Endodermal cell (in vitro differentiated cells): ENCODE measurements around the gene FAM210A. TPM values are rescaled to one million over a fixed set of nuclear protein-coding genes. Genes with fewer than 3 reads are reported as not detected.

Experiments used
- DNase-seq: peaks from one replicate; pipeline ENCODE4 v3.0.0-alpha.2; 2017
- H3K27ac ChIP-seq: 2 replicates; pipeline ENCODE4 v1.5.1; 2013; ENCODE audit warnings: mild to moderate bottlenecking, low read depth, low read length, moderate library complexity
- H3K27me3 ChIP-seq: 2 replicates; pipeline ENCODE4 v1.6.1; 2013; ENCODE audit warnings: mild to moderate bottlenecking, low read length, moderate library complexity; ENCODE audit not compliant: insufficient read depth, control insufficient read depth, poor library complexity, severe bottlenecking
- H3K36me3 ChIP-seq: 2 replicates; pipeline ENCODE4 v1.7.0; 2013; ENCODE audit warnings: mild to moderate bottlenecking, low read length, moderate library complexity; ENCODE audit not compliant: control insufficient read depth, insufficient read depth
- H3K4me1 ChIP-seq: one replicate; pipeline ENCODE4 v1.7.0; 2013; ENCODE audit warnings: low read length; ENCODE audit not compliant: control insufficient read depth, insufficient read depth
- H3K4me3 ChIP-seq: 2 replicates; pipeline ENCODE4 v1.5.1; 2013; ENCODE audit warnings: mild to moderate bottlenecking, low read length, moderate library complexity
- H3K9ac ChIP-seq: 2 replicates; pipeline ENCODE4 v1.6.1; 2013; ENCODE audit warnings: mild to moderate bottlenecking, low read length, moderate library complexity; ENCODE audit not compliant: poor library complexity, severe bottlenecking; ENCODE audit errors: extremely low read depth
- H3K9me3 ChIP-seq: 2 replicates; pipeline ENCODE4 v1.6.1; 2013; ENCODE audit warnings: mild to moderate bottlenecking, low read length, moderate library complexity; ENCODE audit not compliant: control insufficient read depth
- H3K27ac Mint-ChIP-seq: 2 replicates; pipeline ENCODE4 v1.8.0; 2020; ENCODE audit warnings: mixed read lengths
- H3K27me3 Mint-ChIP-seq: 2 replicates; pipeline ENCODE4 v1.8.0; 2021; ENCODE audit warnings: mild to moderate bottlenecking, mixed read lengths; ENCODE audit not compliant: insufficient read depth
- H3K36me3 Mint-ChIP-seq: 2 replicates; pipeline ENCODE4 v1.8.0; 2020; ENCODE audit warnings: low read depth, mixed read lengths
- H3K4me1 Mint-ChIP-seq: 2 replicates; pipeline ENCODE4 v1.8.0; 2020; ENCODE audit warnings: mixed read lengths
- H3K4me3 Mint-ChIP-seq: 2 replicates; pipeline ENCODE4 v1.8.0; 2020; ENCODE audit warnings: mild to moderate bottlenecking, moderate library complexity, mixed read lengths
- H3K9me3 Mint-ChIP-seq: 2 replicates; pipeline ENCODE4 v1.8.0; 2020; ENCODE audit warnings: mild to moderate bottlenecking, mixed read lengths
- WGBS, 2 experiments: methylation state at CpG; one replicate each; pipeline versions ENCODE4 v1.1.5 to v1.1.7; 2013; ENCODE audit warnings: missing lambda C conversion rate in 2 of 2, mixed read lengths in 1 of 2; ENCODE audit not compliant: insufficient coverage in 1 of 2, insufficient read length in 1 of 2; 5-methylcytosine and 5-hydroxymethylcytosine counted together
- total RNA-seq, 2 donors: library from RNA; stranded (reverse); fragmentation: NEBNext Ultra II Directional in 1 of 2; extraction: Animal tissue kit (Norgen Biotek cat#: 25700) in 1 of 2; gene quantifications; 2 replicates in 1 of 2; 3 replicates in 1 of 2; pipeline ENCODE4 v1.2.1, GENCODE V29; 2021
- TF ChIP-seq, protein P1 (sequence below): fragments of 200-600 bp; sonication (generic); conservative IDR thresholded peaks from 2 replicates; pipeline ENCODE4 v1.5.0; 2021; ENCODE audit warnings: antibody characterized with exemption, mild to moderate bottlenecking

FAM210A gene
- total RNA-seq, 2 donors from 2014 or later = 23.2 to 27.0 TPM

DNA sequence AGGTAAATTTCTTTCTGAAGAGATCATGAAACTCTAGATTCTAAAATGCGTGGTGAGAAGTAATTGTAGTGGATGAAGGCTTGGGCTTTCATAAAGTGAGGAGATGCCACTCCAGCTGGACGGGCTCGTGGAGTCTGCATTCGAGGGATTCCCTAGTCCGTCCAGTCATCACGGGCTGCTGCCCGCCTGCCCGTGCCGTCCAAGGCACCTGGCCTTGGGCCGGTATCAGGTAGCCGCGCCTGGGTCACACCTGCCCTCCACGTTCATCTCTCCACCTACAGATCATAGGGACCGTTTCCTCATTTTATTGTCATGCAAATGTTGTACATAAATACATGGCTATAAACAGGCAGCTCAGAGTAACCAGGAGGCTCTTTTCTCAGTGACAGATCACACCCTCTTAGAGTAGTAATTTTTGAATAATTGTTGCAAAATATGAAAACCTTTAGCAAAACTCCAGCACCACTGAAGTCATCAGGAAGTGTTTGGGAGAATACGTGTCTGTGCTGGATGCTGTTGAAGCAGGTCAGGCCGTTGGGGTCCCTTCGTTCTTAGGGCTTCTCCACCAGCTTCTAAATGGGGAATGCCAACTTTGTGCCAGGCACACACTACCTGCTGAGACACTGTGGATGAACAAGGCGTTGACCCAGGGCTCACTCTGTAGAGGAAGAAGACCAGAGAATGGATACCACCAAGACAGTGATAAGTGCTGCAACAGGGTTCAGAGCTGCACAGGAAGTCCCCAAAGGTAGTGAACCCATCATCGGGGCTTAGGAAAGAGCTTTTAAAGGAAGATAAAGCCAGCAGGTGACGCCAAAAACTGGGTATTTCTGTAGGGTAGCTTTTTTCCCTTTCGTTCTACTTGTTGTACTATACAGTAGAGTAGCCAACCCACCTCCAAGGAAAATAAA is 112.5 kb downstream of the FAM210A start:
- H3K27me3 Mint-ChIP-seq = no peaks in the 10 kb centered on the region
- H3K27ac ChIP-seq = no peak overlapping the region
- no peak for DNase-seq
- no peaks in the 10 kb centered on the region for H3K36me3 Mint-ChIP-seq
- H3K9ac ChIP-seq = no peak overlapping the region
- peaks cover 6% of the 10 kb centered on the region for H3K27me3 ChIP-seq
- H3K27ac Mint-ChIP-seq = no peak overlapping the region
- H3K36me3 ChIP-seq = no peaks in the 10 kb centered on the region
- no peak overlapping the region for H3K4me3 Mint-ChIP-seq
- H3K4me3 ChIP-seq = no peak overlapping the region
- WGBS, 2 experiments = 94 to 96% methylated on average over 8 to 20 of the region's 21 CpGs
- H3K4me1 ChIP-seq = peaks cover 14% of the 10 kb centered on the region
- no peaks in the 10 kb centered on the region for H3K9me3 ChIP-seq
- no peaks in the 10 kb centered on the region for H3K9me3 Mint-ChIP-seq
- H3K4me1 Mint-ChIP-seq = peaks cover 27% of the 10 kb centered on the region
- TF ChIP-seq, protein P1, sequence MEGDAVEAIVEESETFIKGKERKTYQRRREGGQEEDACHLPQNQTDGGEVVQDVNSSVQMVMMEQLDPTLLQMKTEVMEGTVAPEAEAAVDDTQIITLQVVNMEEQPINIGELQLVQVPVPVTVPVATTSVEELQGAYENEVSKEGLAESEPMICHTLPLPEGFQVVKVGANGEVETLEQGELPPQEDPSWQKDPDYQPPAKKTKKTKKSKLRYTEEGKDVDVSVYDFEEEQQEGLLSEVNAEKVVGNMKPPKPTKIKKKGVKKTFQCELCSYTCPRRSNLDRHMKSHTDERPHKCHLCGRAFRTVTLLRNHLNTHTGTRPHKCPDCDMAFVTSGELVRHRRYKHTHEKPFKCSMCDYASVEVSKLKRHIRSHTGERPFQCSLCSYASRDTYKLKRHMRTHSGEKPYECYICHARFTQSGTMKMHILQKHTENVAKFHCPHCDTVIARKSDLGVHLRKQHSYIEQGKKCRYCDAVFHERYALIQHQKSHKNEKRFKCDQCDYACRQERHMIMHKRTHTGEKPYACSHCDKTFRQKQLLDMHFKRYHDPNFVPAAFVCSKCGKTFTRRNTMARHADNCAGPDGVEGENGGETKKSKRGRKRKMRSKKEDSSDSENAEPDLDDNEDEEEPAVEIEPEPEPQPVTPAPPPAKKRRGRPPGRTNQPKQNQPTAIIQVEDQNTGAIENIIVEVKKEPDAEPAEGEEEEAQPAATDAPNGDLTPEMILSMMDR = no peak

Other genes with a start within 250 kb of the FAM210A start
- 10 to 100 TPM; 44.9 to 47.0 TPM for gene RNMT, start 115 bp upstream of the FAM210A start, total RNA-seq
- under 1 TPM in 1 of 2 donors, not detected in 1; 0.24 TPM for gene MC5R, start 97.6 kb upstream of the FAM210A start, total RNA-seq
- not detected for gene MC2R, start 189.0 kb upstream of the FAM210A start, total RNA-seq